ENCODE measurements around the gene LHB.
"Not testable (repeated sequence)": the region's sequence is repeated elsewhere in the genome, so short reads cannot be mapped to it uniquely, and the experiment has no call there.

Gene LHB

GRCh38 chr19:49017041-49017665 lies at the start of gene LHB:
Gene LHB (minus strand): TSS chr19:49017091. CDS start chr19:49017081, 10 bp downstream.
- no peak for FAIRE-seq

GRCh38 chr19:49065905-49066512 lies 49.1 kb upstream of the LHB start:
- peak; percentile 70 for FAIRE-seq

- FAIRE-seq, result no peak
Observed at GRCh38 chr19:49064768-49065611, 48.1 kb upstream of the LHB start, which contains the start of gene NTF4. Gene NTF4 (minus strand): TSS chr19:49064818. CDS start chr19:49061997, 2,821 bp downstream.

- no peak for FAIRE-seq
Observed at GRCh38 chr19:49064029-49064629, 47.2 kb upstream of the LHB start.

- no peak for FAIRE-seq
Observed at GRCh38 chr19:49061445-49061844, 44.6 kb upstream of the LHB start.

GRCh38 chr19:49061000-49061399 lies 44.1 kb upstream of the LHB start:
- no peak for FAIRE-seq

GRCh38 chr19:49059053-49059452 lies 42.2 kb upstream of the LHB start:
- no peak for FAIRE-seq

- no peak for FAIRE-seq
Observed at GRCh38 chr19:49058562-49058961, 41.7 kb upstream of the LHB start.

GRCh38 chr19:49057636-49058234 lies 40.8 kb upstream of the LHB start, which contains the start of gene CGB7:
Gene CGB7 (minus strand): TSS chr19:49057749. CDS start chr19:49055375, 2,374 bp downstream.
- no peak for FAIRE-seq

- not testable (repeated sequence) for FAIRE-seq
Observed at GRCh38 chr19:49056902-49057596, 40.2 kb upstream of the LHB start.

GRCh38 chr19:49056101-49056901 lies 39.4 kb upstream of the LHB start:
- peak; percentile 47 for FAIRE-seq

GRCh38 chr19:49050376-49051033 lies 33.6 kb upstream of the LHB start:
- not testable (repeated sequence) for FAIRE-seq

- FAIRE-seq, result not testable (repeated sequence)
Observed at GRCh38 chr19:49049834-49050233, 32.9 kb upstream of the LHB start.

- not testable (repeated sequence) for FAIRE-seq
Observed at GRCh38 chr19:49049011-49049410, 32.1 kb upstream of the LHB start, which contains the start of gene CGB8. Gene CGB8 (minus strand): TSS chr19:49049111. CDS start chr19:49048739, 372 bp downstream.

GRCh38 chr19:49043548-49043947 lies 26.7 kb upstream of the LHB start, which contains the start of gene CGB5:
Gene CGB5 (plus strand): TSS chr19:49043848. CDS start chr19:49044210, 362 bp downstream.
- not testable (repeated sequence) for FAIRE-seq

- FAIRE-seq, result not testable (repeated sequence)
Observed at GRCh38 chr19:49042666-49043065, 25.8 kb upstream of the LHB start.

GRCh38 chr19:49042177-49042576 lies 25.3 kb upstream of the LHB start:
- FAIRE-seq, result no peak

GRCh38 chr19:49039736-49040135 lies 22.8 kb upstream of the LHB start:
- not testable (repeated sequence) for FAIRE-seq

- FAIRE-seq, result not testable (repeated sequence)
Observed at GRCh38 chr19:49038557-49039276, 21.8 kb upstream of the LHB start.

Measured in G401.6 (cell line).